Measurements from ENCODE around the gene PKD1L1.

PKD1L1 gene

DNA sequence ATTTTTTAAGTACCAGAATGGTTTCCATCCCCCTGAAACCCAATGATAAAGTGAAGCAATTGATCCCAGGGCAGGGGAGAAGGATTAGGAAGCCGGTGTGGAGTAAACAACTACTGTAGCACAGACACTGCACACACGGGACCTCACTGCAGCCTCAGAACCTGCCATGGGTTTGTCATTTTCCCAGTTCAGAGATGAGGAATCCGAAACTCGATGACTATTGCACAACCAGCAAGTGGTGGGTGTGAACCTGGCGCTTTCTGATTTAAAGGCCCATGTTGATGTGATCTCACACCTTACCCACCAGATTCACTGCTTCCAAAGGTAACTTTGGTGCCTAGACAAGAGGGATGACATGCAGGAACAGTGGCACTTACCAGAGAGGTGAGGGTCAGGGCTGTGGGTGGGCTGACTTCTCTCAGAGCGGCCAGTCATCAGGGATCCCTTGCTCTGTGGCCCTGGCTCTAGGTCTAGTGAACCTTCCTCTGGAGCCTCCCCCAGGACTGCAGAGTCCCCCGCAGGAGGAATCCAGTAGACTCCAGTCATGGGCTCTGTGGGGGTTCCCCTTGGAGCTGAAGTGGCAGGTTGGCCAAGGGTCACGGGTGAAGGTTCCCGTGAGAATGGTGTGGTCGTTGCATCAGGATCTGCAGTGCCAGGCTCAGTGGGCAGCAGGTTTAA lies 62.8 kb downstream of the PKD1L1 start:
- DNase-seq (ENCODE audit: insufficient read length, low spot score), result no peak
- FAIRE-seq, result no peak

GRCh38 chr7:47884675-47885074 lies 63.6 kb downstream of the PKD1L1 start:
- DNase-seq (ENCODE audit: insufficient read length, low spot score) (no peak), FAIRE-seq (no peak)

GRCh38 chr7:47882635-47883034 lies 65.6 kb downstream of the PKD1L1 start:
- FAIRE-seq, result no peak
- no peak for DNase-seq (ENCODE audit: insufficient read length, low spot score)

DNA sequence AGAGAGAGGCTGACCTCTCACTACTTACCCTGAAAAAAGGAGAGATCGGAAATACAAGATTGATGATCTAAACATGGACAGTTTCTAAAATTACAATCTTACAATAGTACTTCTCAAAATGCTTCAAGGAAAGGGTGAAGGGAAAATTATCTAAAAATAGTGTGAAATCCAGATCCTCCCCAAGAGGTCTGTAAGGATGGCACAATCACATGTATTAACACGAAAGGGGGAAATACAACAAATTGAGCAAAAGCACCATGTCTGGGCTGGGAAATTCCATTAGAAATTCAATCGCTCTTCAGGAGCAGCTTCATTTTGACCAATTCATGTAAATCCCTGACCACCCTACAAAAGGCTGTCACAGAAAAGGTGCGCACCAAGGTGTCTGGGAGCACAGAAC lies 67.0 kb downstream of the PKD1L1 start:
- no peak for DNase-seq (ENCODE audit: insufficient read length, low spot score)
- FAIRE-seq, result no peak

DNA sequence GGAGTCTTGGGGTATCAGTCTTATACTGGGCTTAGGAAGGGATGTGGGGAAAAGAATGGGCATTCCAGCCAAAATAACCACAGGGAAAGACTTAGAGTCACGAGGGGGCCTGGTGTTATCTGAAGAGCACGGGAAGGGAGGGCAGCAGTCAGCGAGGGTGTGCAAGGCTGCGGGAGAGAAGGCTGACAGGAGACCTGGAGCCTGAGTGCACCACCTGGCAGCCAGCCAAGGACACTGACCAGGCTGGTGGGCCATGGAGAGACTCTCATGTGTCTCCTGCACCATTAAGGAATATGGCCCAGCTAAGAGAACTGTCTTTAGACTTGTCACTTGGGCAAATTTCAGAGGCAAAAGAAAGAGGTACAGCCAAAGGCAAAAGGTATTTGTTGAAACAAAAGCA lies 69.6 kb downstream of the PKD1L1 start:
- DNase-seq (ENCODE audit: insufficient read length, low spot score), result no peak
- no peak for FAIRE-seq

- FAIRE-seq (no peak), DNase-seq (ENCODE audit: insufficient read length, low spot score) (no peak)
These were observed 70.9 kb downstream of the PKD1L1 start for GRCh38 chr7:47877336-47877735.

DNA sequence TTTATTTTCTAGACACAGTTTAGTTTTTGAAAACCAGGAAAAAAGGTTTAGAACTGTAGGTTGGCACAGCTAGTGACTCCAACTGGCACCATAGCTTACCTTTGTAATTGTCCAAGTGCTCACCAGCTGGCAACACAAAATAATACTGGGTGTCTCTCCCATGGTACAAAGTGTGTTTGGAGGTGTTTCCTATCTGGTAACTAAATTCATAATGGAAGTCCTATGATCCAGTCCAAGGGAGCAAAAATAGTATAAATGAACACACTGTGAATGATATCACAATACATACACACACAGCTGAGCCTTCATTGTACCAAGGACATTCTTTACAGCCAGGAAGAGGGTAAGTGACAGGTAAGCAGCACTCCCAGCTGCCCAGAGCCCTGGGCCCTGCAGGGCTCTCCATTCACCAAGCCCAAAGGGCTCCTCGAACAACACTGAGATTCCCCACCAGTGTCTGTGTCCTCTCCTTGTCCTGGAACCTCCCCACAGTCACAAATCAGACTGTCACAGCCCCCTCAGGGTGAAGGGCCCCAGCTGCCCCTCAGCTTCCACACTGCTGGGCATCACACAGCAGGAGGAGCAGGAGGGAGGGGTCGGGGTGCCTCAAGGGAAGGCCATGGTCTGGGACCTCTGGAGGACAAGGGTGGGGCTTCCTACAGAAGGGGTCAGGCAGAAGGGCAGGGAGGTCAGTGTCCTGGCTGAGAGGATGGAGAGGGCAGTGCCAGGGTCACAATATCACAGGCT lies 72.1 kb downstream of the PKD1L1 start:
- no peak for FAIRE-seq
- no peak for DNase-seq (ENCODE audit: insufficient read length, low spot score)

- DNase-seq (ENCODE audit: insufficient read length, low spot score) (no peak), FAIRE-seq (no peak)
These were observed 72.9 kb downstream of the PKD1L1 start for GRCh38 chr7:47875406-47875805.

GRCh38 chr7:47873762-47874161 lies 74.5 kb downstream of the PKD1L1 start:
- FAIRE-seq, result peak; percentile 9
- no peak for DNase-seq (ENCODE audit: insufficient read length, low spot score)

DNA sequence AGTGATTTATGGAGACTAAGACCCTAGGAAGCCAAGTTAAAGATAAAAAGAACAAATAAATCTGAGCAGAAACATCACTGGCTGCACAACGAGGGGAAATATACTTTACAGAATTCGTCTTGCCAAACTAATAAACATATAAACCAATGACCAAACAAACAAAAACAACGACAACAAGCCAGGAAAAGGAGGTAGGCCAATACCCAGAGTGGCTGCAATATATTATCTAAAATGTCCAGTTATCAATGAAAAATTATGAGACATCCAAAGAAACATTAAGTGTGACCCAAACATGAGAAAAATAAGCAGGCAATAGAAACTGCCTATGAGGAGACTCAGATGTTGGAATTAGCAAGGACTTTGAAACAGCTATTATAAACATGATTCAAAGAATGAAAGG lies 81.0 kb downstream of the PKD1L1 start:
- FAIRE-seq (no peak), DNase-seq (ENCODE audit: insufficient read length, low spot score) (no peak)

DNA sequence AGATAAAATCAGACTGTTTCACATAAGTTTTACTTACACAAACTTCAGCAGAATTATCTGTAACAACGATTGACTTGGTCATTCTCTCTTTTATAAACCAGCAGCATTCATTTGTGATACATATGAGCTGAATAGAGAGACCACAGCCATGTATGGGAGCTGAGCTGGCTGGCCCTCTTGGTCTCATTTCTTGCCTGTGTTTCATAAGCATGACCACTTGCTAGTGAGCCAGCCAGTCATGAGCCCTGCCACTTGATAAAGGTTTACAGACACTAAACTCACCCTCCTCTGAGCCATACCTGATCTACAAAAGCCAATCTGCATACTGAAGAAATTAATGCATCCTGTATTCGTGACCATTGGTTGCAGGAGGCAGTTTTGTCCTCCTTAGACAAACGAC lies 82.1 kb downstream of the PKD1L1 start:
- FAIRE-seq (no peak), DNase-seq (ENCODE audit: insufficient read length, low spot score) (no peak)

DNA sequence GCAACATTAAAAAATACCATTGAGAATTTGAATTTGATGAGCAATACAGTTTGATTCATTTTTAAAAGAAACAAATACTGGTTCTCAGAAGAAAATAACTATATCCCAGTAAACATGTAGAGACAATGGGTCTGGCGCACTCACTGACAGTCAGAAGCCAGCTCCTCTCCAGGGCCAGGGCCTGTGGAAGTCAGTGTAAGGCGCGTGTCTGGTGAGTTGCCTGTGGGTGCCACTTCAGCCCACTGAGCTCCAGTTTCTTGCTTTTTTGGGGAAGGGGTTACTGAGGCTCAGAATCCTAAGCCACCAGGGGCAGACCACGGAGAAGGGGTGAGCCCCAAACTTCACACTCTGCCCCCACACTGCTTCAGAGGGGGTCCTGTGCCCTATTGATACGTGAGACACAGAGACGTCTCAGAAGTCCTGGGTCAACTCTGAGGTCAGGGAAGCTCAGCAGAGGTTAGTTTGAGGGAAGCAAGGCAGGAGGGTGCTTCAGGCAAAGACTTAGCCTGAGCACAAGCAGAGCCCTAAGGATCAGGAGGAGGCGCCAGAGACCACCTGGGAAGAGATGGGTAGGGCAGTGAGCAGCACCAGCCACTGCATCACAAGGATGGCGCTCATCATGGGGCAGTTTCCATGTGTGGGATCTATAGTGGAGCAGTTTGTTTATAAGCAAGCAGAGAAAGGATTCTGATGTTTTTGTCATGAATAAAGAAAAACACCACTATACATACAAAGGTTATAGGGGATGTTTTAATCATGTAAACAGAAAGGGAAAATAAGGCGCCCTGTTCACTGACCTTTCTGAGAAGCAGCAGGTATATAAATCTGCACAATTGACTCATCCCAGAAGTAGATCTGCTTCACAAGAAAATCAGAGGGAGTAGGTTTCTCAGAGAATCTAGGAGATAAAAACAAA lies 95.7 kb downstream of the PKD1L1 start:
- peak; percentile 23 for DNase-seq (ENCODE audit: insufficient read length, low spot score)
- no peak for FAIRE-seq

- FAIRE-seq (peak; percentile 4), DNase-seq (ENCODE audit: insufficient read length, low spot score) (no peak)
These were observed 101.1 kb downstream of the PKD1L1 start for GRCh38 chr7:47847207-47847606.

GRCh38 chr7:47846138-47846836 lies 102.0 kb downstream of the PKD1L1 start:
- DNase-seq (ENCODE audit: insufficient read length, low spot score), result peak; percentile 66
- no peak for FAIRE-seq

GRCh38 chr7:47844311-47844710 lies 104.0 kb downstream of the PKD1L1 start:
- no peak for FAIRE-seq
- DNase-seq (ENCODE audit: insufficient read length, low spot score), result no peak

- no peak for DNase-seq (ENCODE audit: insufficient read length, low spot score)
- no peak for FAIRE-seq
These were observed 105.0 kb downstream of the PKD1L1 start for GRCh38 chr7:47843291-47843690.

DNA sequence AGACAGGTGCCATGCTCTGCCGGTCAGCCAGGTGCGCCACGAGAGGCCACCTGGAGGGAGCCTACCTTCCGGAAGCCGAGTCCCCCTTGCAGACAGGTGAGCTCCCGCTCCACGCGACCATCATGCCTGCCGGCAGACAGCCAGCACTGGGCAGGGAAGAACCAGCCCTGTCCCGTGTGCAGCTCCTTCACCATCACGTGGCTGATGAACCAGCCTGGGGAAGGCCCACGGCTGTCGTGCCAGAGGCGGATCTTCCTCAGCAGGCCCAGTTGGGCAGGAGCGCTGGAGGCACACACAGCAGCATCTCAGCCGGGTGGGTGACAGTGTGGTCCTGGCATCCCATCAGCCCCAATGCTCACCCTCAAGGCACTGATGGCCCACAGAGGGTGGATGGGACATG lies 108.9 kb downstream of the PKD1L1 start:
- FAIRE-seq, result no peak
- no peak for DNase-seq (ENCODE audit: insufficient read length, low spot score)

GRCh38 chr7:47837826-47838225 lies 110.4 kb downstream of the PKD1L1 start:
- DNase-seq (ENCODE audit: insufficient read length, low spot score) (no peak), FAIRE-seq (no peak)

DNA sequence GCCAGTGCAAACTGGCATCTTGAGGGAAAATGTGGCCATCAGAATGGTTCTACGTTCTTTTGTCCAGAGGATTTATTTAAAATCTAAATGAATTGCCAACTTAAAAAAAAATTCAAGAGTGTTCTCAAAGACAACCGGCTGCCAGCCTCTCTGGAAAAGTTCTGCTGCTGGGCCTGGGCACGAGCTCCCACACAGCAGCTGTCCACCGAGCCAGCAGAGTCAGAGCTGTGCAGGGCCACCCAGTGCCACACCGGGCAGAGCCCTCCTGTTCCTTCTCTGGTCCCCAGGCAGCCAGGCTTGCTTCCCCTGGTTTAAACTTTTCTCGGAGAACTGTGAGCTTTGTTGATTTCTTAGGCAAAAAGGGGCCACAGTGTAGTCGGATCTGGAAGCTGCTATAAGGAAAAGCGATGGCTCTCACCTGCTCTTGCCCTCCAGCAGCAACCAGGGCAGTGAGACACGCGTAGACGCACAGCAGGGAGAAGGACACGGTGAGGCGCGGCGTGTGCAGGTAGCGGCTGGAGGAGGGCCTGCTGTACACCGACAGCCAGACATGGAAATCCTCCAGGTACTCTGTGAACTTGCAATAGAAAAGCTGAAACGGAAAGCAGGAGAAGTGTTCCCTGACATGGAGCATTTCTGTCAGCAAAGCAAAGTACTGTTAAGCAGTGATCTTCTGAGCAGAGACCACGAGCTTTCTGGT lies 111.6 kb downstream of the PKD1L1 start:
- no peak for FAIRE-seq
- DNase-seq (ENCODE audit: insufficient read length, low spot score), result no peak

DNA sequence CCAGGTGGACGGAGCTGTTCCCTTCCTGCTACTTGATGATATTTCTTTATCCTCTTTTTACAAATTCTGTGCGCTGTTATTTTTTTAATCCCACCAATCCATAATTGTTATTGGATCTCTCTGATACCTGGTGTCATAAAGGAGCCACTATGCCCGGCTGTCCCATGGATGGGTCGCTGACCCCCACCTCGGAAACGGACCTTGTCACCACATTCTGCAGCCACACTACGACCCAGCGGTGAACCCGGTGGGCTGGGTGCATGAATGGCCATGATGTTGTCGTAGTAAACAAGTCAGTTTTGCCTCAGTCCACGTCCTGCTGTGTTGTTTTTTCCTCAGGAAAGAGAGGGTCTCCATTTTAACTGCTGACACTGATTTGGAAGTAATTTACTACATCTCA lies 112.2 kb downstream of the PKD1L1 start:
- no peak for DNase-seq (ENCODE audit: insufficient read length, low spot score)
- FAIRE-seq, result no peak

Data from HTR-8/SVneo (cell line).